ENCODE measurements around the gene PHF21B. TPM values are rescaled to one million over a fixed set of nuclear protein-coding genes. Genes with fewer than 3 reads are reported as not detected.

PHF21B gene
- total RNA-seq, 2 experiments from 2014 or later: not detected

DNA sequence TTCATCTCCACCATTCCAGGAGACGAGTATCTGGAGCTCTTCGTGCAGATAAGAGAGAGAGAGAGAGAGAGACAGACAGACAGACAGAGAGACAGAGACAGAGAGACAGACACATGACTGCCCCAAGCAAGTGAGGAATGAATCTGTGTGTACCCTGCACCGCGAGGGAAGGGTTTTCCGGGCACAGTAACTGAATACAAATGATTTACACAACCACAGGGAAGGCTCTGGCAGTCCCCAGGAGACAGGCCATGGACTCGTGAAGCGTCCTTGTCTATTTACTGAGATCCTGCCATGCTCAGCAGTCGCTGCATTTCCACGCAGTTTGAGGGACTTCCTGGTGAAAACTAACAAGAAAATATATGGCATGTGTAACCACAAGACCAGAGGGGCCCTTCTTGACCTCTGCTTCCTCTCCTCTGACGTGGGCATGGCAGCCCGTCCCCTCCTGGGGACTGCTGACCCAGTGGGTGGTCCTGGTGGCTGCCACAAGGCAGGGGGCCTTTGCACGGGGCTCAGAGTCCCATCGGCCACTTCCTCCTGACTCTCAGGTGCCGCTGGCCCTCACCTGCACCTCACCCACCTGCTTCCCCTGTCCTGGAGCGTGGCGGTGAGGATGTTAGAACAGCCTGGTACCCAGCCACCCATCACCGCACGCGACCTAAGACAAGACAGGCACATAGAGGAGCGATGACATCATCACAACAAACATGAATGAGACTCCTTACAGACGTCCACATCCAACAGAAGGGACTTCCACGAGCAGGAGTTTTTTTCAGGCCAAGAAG is 75.9 kb downstream of the PHF21B start:
- H3K9me3 Mint-ChIP-seq: no peaks in the 10 kb centered on the region
- no peak for DNase-seq
- H3K36me3 Mint-ChIP-seq (ENCODE audit: low read depth): no peaks in the 10 kb centered on the region
- H3K27ac Mint-ChIP-seq: no peak overlapping the region
- no peak overlapping the region for H3K4me3 Mint-ChIP-seq
- intact Hi-C loops (cut with micrococcal nuclease): no loop called here
- CTCF ChIA-PET: no interaction called here
- no peaks in the 10 kb centered on the region for H3K4me1 Mint-ChIP-seq (ENCODE audit: low read depth)
- H3K27me3 Mint-ChIP-seq (ENCODE audit: low read depth): no peaks in the 10 kb centered on the region

DNA sequence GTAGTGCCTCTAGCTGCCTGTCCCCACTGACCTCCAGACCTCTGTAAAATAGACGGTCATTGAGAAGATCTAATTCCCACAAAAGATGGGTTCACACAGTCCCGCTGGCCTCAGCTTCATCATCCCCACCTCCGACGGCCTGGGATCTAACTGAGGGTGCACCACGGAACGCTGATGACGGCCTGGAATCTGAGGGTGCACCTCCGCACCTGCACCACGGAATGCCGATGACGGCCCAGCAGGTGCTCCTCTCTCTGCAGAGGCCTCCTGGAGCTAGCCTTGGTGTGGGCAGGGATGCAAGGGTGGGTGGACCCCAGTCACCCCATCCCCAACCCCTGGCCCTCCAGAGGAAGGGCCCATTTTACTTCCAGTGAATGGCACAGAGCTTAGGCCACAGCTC is 77.3 kb downstream of the PHF21B start:
- intact Hi-C loops (cut with micrococcal nuclease): no loop called here
- no peaks in the 10 kb centered on the region for H3K27me3 Mint-ChIP-seq (ENCODE audit: low read depth)
- no peak for DNase-seq

DNA sequence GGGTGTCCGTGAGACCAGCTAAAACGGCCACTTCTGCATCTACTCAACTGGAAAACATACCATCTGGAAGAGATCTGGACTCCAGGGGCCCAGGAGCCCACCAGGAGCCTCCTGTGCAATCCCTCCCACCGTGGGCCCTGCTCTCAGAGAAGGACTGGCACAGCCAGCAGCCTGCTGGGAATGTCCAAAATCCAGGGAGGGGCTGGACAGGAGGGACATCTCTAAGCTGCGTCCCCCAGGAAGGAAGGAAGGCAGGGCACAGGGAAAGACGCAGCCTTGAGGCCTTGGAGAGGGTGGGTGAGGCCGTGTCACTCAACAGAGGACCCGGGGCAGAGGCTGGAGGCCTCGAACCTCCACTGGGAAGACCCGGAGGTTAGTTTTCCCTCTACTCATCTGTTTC is 78.0 kb downstream of the PHF21B start:
- Mint-ChIP-seq H3K36me3 (ENCODE audit: low read depth) (no peaks in the 10 kb centered on the region), H3K27ac (no peak overlapping the region), H3K27me3 (ENCODE audit: low read depth) (no peaks in the 10 kb centered on the region), H3K4me1 (ENCODE audit: low read depth) (no peaks in the 10 kb centered on the region), H3K9me3 (no peaks in the 10 kb centered on the region), H3K4me3 (no peak overlapping the region)
- DNase-seq: no peak
- intact Hi-C loops (cut with micrococcal nuclease): no loop called here
- CTCF ChIA-PET: no interaction called here

More for the DNA sequence above, 77.3 kb downstream of the PHF21B start:
- no peak overlapping the region for H3K4me3 Mint-ChIP-seq
- no peaks in the 10 kb centered on the region for H3K36me3 Mint-ChIP-seq (ENCODE audit: low read depth)
- CTCF ChIA-PET: no interaction called here
- no peaks in the 10 kb centered on the region for H3K4me1 Mint-ChIP-seq (ENCODE audit: low read depth)
- H3K27ac Mint-ChIP-seq: no peak overlapping the region
- no peaks in the 10 kb centered on the region for H3K9me3 Mint-ChIP-seq

DNA sequence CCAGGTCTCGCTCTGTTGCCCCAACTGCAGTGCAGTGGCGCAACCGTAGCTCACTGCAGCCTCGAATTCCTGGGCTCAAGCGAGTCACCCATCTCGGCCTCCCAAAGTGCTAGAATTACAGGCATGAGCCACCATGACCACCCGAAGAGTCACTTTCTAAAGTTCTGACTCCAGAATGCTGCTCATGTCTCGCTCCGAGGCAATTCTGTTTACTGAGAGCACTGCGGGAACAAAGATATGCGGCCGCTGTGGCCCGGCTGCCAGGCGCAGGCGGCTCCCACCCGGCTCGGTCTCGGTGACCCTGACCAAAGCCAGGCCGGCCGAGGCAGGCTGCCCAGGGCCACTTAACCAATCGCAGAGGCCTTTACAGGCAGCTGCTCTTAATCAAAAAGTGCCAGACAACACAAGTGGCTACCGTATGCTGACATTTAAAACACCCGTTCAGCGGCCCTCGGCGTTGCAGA is 78.7 kb downstream of the PHF21B start:
- Mint-ChIP-seq H3K27me3 (ENCODE audit: low read depth) (no peaks in the 10 kb centered on the region), H3K9me3 (no peaks in the 10 kb centered on the region), H3K4me1 (ENCODE audit: low read depth) (no peaks in the 10 kb centered on the region), H3K27ac (no peak overlapping the region), H3K36me3 (ENCODE audit: low read depth) (no peaks in the 10 kb centered on the region), H3K4me3 (no peak overlapping the region)
- intact Hi-C loops (cut with micrococcal nuclease): no loop called here
- no peak for DNase-seq
- CTCF ChIA-PET: no interaction called here

DNA sequence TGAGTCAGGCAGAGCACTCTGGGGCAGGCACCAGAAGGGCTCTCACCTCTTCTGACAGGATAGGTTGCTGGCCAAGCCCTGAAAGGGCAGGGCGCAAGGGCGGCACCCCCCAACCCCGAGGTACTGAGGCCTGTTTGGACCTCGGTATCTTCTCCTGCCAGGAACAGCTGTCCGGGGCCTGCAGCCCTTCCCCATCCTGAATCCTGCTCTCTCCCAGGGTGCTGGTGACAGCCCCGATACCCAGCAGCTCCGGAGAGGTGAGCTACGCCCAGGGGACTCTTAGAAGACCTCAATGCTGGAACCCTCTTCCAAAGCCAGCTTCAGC is 79.1 kb downstream of the PHF21B start:
- intact Hi-C loops (cut with micrococcal nuclease): no loop called here
- Mint-ChIP-seq H3K4me3 (no peak overlapping the region), H3K4me1 (ENCODE audit: low read depth) (no peaks in the 10 kb centered on the region), H3K27me3 (ENCODE audit: low read depth) (no peaks in the 10 kb centered on the region), H3K9me3 (no peaks in the 10 kb centered on the region), H3K27ac (no peak overlapping the region), H3K36me3 (ENCODE audit: low read depth) (no peaks in the 10 kb centered on the region)
- DNase-seq: no peak
- CTCF ChIA-PET: no interaction called here

DNA sequence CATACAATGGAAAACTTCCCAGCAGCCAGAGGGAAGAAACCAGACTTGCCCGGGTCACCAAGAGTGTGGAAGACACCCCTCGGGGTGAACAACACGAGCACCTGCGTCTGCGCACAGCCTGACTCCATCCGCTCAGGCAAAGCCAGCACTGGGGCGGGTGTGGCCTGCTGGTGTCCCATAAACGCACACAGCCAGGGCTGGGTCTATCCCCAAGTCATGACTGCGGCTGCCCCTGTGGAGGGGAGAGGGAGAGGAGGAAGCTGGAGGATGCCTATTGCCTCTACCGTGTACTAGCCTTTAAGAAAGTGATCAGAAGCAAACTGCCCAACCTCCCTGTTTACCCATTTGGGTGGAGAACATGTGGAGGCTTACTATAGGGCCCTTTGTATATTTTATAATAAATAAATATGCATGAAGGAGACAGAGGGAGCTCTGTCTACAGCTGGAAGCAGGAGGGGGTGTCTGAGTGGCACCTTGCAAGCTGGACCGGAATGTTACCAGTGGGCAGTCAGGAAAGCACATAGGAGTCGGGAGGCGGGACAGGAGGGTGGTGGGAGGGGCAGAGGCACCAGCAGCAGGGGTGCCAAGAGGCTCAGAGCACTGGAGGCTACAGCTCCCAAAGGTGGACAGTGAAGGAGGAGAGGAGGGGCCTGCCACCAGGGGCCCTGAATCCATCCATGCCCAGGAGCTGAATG is 79.6 kb downstream of the PHF21B start:
- Mint-ChIP-seq H3K27me3 (ENCODE audit: low read depth) (no peaks in the 10 kb centered on the region), H3K9me3 (no peaks in the 10 kb centered on the region), H3K36me3 (ENCODE audit: low read depth) (no peaks in the 10 kb centered on the region), H3K4me1 (ENCODE audit: low read depth) (no peaks in the 10 kb centered on the region), H3K4me3 (no peak overlapping the region), H3K27ac (no peak overlapping the region)
- intact Hi-C loops (cut with micrococcal nuclease): no loop called here
- no peak for DNase-seq
- CTCF ChIA-PET: no interaction called here

DNA sequence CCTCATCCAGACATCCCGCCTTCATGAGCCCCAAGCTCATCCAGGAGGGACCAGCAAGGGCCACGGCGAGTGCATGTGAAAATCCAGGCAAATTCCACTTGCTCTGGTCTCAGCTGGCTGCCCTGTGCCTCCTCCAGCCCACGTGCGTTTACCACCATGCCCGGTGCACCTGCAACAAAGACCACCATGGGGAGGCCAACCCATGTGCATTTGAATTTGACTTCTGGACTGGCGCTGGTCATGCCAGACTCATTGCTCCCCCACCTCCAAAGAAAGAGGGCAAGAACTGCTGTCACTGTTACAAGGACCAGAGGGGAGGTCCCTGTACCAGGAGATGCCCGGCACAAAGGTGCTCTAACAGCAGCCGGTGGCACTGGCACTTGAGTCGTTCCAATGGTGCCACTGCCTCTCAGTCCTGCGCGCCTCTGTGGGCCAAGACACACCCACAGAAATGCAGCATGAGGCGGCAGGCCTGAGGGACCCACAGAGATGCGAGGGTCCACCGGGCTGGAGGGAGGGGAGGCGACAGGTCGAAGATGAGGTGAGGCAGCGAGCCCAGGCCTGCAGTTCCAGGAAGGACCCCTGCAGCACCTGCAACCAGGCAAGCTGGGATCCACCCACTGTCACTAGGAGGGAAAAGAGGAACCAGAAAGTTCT is 80.3 kb downstream of the PHF21B start:
- Mint-ChIP-seq H3K27me3 (ENCODE audit: low read depth) (no peaks in the 10 kb centered on the region), H3K4me3 (no peak overlapping the region), H3K4me1 (ENCODE audit: low read depth) (no peaks in the 10 kb centered on the region), H3K27ac (no peak overlapping the region), H3K9me3 (no peaks in the 10 kb centered on the region), H3K36me3 (ENCODE audit: low read depth) (no peaks in the 10 kb centered on the region)
- CTCF ChIA-PET: no interaction called here
- DNase-seq: no peak
- intact Hi-C loops (cut with micrococcal nuclease): no loop called here

DNA sequence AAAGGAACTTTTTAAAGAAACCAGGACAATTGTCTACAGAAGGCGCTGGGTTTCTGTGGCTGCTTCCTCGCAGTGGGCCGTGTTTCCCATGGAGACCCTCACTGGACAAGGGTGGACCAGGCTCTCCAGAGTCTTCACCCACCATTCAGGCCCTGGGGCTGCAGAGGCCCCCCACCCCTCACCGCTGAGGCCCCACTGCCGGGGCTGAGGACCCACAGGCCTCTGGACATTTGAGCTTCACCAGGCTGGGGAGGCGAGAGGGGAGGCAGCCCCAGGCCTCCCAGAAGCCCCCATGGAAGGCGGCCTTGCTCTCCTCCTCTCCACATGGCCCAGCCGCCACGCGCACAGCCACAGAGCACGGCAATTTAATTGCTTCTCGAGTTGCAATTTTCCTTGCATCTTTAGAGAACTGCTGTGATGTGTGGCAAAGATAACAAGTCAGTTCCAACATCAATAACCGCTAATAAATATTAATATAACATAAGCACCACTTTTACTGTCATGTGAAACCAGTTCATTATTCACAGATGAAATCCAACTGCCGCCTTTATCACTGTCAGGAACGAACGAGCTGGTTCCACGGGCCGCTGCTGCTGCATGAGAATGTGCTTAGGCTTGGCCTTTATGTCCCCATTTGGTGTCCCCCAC is 81.0 kb downstream of the PHF21B start:
- Mint-ChIP-seq H3K27ac (no peak overlapping the region), H3K36me3 (ENCODE audit: low read depth) (no peaks in the 10 kb centered on the region), H3K9me3 (no peaks in the 10 kb centered on the region), H3K4me3 (no peak overlapping the region), H3K4me1 (ENCODE audit: low read depth) (no peaks in the 10 kb centered on the region), H3K27me3 (ENCODE audit: low read depth) (no peaks in the 10 kb centered on the region)
- CTCF ChIA-PET: no interaction called here
- DNase-seq: no peak
- intact Hi-C loops (cut with micrococcal nuclease): no loop called here

DNA sequence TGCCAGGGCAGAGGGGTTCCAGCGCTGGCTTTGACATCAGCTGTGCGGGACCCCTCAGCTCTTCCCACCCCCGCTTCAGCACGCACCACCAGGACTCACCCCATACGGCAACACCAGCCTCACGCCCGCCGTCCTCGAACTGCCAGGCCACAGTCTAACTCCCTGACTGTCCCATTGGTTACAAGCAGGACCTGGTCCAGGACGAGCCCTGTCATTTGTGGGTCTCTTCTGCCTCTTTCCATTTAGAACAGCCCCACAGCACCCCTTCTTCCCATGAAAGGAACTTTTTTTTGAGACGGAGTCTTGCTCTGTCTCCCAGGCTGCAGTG is 81.7 kb downstream of the PHF21B start:
- Mint-ChIP-seq H3K27ac (no peak overlapping the region), H3K36me3 (ENCODE audit: low read depth) (no peaks in the 10 kb centered on the region), H3K4me3 (no peak overlapping the region), H3K4me1 (ENCODE audit: low read depth) (no peaks in the 10 kb centered on the region), H3K27me3 (ENCODE audit: low read depth) (no peaks in the 10 kb centered on the region), H3K9me3 (no peaks in the 10 kb centered on the region)
- no peak for DNase-seq
- CTCF ChIA-PET: no interaction called here
- intact Hi-C loops (cut with micrococcal nuclease): no loop called here

DNA sequence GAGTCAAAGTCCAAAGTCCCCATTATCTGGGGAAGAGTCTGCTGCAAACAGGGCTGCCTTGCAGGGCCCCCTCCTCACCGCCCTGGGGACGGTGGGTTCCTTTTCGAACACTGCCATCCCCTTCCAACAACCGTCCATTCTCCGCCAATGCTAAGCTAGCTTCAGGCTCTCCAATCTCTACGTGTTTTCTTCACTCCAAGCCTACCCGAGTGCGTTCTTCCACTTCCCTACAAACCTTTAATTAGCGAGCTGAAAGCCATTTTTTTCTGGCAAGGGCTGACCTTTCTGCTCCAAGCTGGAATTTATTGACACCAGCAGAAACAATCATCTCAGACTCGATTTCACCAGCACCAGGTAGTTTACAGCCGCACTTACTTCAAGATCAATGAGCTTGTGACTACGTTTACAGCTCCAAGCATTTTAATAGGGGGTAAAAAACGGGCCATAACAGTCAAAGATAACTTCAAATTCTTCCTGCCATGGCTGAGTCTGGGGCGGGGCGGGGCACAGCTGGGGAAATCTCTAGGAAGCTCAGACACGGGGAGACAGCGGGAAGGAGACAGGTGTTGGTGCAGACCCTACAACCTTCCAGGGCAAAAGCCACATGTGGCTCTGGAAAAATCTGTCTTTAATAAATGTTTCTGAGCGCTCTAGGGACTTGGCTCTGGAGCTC is 82.2 kb downstream of the PHF21B start:
- Mint-ChIP-seq H3K27ac (no peak overlapping the region), H3K36me3 (ENCODE audit: low read depth) (no peaks in the 10 kb centered on the region), H3K4me1 (ENCODE audit: low read depth) (no peaks in the 10 kb centered on the region), H3K4me3 (no peak overlapping the region), H3K9me3 (no peaks in the 10 kb centered on the region), H3K27me3 (ENCODE audit: low read depth) (no peaks in the 10 kb centered on the region)
- no peak for DNase-seq
- intact Hi-C loops (cut with micrococcal nuclease): no loop called here
- CTCF ChIA-PET: no interaction called here

DNA sequence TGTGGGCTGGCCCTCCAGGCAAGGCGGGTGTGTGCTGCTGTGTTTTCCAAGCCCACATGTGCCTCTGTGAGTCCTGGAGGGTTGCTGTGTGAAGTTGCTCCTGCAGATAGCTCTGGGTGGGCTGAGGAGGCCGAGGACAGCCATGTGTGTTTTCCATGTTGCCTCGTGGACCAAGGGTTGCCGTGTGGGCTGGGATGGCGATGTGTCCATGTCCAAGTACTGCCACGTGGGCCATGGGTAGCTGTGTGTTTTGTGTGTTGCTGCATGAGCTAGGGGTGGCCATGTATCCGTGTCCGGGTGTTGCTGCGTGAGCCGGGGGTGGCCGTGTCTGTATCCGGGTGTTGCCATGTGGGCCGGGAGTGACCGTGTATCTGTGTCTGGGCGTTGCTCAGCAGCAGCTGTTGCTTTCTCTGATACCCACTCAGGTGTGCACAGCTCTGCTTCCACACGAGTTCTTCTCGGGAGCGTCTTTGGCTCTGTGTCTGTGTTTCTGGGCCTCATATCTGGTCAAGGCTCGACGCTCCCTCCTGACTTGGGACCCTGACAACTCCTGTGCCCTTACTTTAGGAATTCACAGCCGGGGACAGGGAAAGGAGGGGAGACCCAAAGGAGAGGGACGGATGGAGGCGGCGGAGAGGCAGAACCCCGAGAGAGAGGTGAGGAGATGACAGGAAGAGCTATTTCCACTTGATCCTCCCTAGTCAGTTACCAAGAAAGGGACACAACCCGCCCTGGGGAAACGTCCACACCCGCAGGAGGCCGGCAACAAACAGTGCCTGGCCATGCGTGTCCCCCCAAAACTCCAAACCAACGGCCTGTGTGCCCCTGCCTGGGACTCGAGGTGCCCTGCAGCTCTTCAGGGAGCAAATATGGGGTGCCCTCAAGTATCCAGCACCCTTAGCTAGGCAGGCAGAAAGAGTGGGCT is 83.1 kb downstream of the PHF21B start:
- Mint-ChIP-seq H3K36me3 (ENCODE audit: low read depth) (no peaks in the 10 kb centered on the region), H3K4me3 (no peak overlapping the region), H3K27me3 (ENCODE audit: low read depth) (no peaks in the 10 kb centered on the region), H3K4me1 (ENCODE audit: low read depth) (no peaks in the 10 kb centered on the region), H3K9me3 (no peaks in the 10 kb centered on the region), H3K27ac (no peak overlapping the region)
- CTCF ChIA-PET: no interaction called here
- intact Hi-C loops (cut with micrococcal nuclease): no loop called here
- DNase-seq: no peak

DNA sequence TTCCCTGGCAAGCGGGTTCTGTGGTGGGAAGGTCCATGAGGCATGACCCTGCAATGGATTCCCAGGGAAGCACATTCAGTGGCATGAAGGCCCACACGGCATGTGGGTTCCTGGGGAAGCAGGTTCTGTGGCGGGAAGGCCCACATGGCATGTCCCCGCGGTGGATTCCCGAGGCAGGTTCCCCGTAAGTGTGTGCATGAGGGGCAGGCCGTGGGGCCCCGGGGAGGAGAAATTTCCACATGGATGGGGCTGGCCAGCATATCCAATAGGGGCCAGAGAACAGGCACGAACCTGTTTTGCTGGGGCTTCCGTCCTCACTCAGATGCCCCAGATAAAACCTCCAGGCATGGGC is 83.7 kb downstream of the PHF21B start:
- intact Hi-C loops (cut with micrococcal nuclease): no loop called here
- DNase-seq: no peak
- Mint-ChIP-seq H3K27me3 (ENCODE audit: low read depth) (no peaks in the 10 kb centered on the region), H3K4me3 (no peak overlapping the region), H3K27ac (no peak overlapping the region), H3K36me3 (ENCODE audit: low read depth) (no peaks in the 10 kb centered on the region), H3K9me3 (no peaks in the 10 kb centered on the region), H3K4me1 (ENCODE audit: low read depth) (no peaks in the 10 kb centered on the region)
- CTCF ChIA-PET: no interaction called here

Measured in activated naive CD4-positive, alpha-beta T cell treated with anti-CD3 and anti-CD28 coated beads for 36 hours (primary cell).